Nephron progenitor cell (in vitro differentiated cells): ENCODE results near the gene SLC23A1.
"Not testable (repeated sequence)": the region's sequence is repeated elsewhere in the genome, so short reads cannot be mapped to it uniquely, and the experiment has no call there.

Experiments used
- DNase-seq: peaks from one replicate; pipeline ENCODE4 v3.0.0; 2021
- H3K27ac Mint-ChIP-seq: 2 replicates; pipeline ENCODE4 v1.8.0; 2021; ENCODE audit warnings: mild to moderate bottlenecking, moderate library complexity, mixed read lengths
- H3K27me3 Mint-ChIP-seq: 2 replicates; pipeline ENCODE4 v1.8.0; 2021; ENCODE audit warnings: mild to moderate bottlenecking, low read depth, mixed read lengths; ENCODE audit not compliant: poor library complexity
- H3K36me3 Mint-ChIP-seq: 2 replicates; pipeline ENCODE4 v1.8.0; 2021; ENCODE audit warnings: low read depth, mixed read lengths
- H3K4me1 Mint-ChIP-seq: 2 replicates; pipeline ENCODE4 v1.8.0; 2021; ENCODE audit warnings: mixed read lengths
- H3K4me3 Mint-ChIP-seq: 2 replicates; pipeline ENCODE4 v1.8.0; 2021; ENCODE audit warnings: mild to moderate bottlenecking, moderate library complexity, mixed read lengths
- H3K9me3 Mint-ChIP-seq: 2 replicates; pipeline ENCODE4 v1.8.0; 2021; ENCODE audit warnings: mild to moderate bottlenecking, moderate library complexity, mixed read lengths
- CTCF ChIP-seq: fragments of 200-600 bp; sonication (generic); IDR thresholded peaks from 2 replicates; pipeline ENCODE4 v1.5.0; 2021; ENCODE audit warnings: antibody characterized with exemption

Gene SLC23A1

GRCh38 chr5:139390639-139391569, 7.8 kb upstream of the SLC23A1 start:
- Mint-ChIP-seq H3K4me1 (peaks cover 19% of the 10 kb centered on the region), H3K4me3 (no peak overlapping the region), H3K27ac (no peak overlapping the region), H3K36me3 (no peaks in the 10 kb centered on the region), H3K27me3 (peaks cover 48% of the 10 kb centered on the region), H3K9me3 (no peaks in the 10 kb centered on the region)
- DNase-seq = no peak
- no peak for TF ChIP-seq CTCF

GRCh38 chr5:139389701-139390638, 6.9 kb upstream of the SLC23A1 start, which contains the start of gene MZB1:
Gene MZB1, minus strand, starts transcription at chr5:139389913. Its CDS starts 57 bp downstream, at chr5:139389856.
- no peaks in the 10 kb centered on the region for H3K36me3 Mint-ChIP-seq
- peaks cover 39% of the 10 kb centered on the region for H3K27me3 Mint-ChIP-seq
- no peak for TF ChIP-seq CTCF
- H3K4me3 Mint-ChIP-seq = no peak within 1 kb of the TSS
- no peak within 1 kb of the TSS for H3K27ac Mint-ChIP-seq
- no peaks in the 10 kb centered on the region for H3K9me3 Mint-ChIP-seq
- peaks cover 19% of the 10 kb centered on the region for H3K4me1 Mint-ChIP-seq
- DNase-seq = no peak

- H3K27me3 Mint-ChIP-seq = peaks cover 22% of the 10 kb centered on the region
- DNase-seq = no peak
- H3K4me3 Mint-ChIP-seq = no peak overlapping the region
- no peaks in the 10 kb centered on the region for H3K36me3 Mint-ChIP-seq
- peaks cover 19% of the 10 kb centered on the region for H3K4me1 Mint-ChIP-seq
- no peaks in the 10 kb centered on the region for H3K9me3 Mint-ChIP-seq
- TF ChIP-seq CTCF = no peak
- H3K27ac Mint-ChIP-seq = no peak overlapping the region
Observed at GRCh38 chr5:139388198-139388821, 5.2 kb upstream of the SLC23A1 start.

- peaks cover 16% of the 10 kb centered on the region for H3K27me3 Mint-ChIP-seq
- H3K9me3 Mint-ChIP-seq = no peaks in the 10 kb centered on the region
- no peak overlapping the region for H3K27ac Mint-ChIP-seq
- DNase-seq = no peak
- H3K4me1 Mint-ChIP-seq = peaks cover 19% of the 10 kb centered on the region
- TF ChIP-seq CTCF = no peak
- no peak overlapping the region for H3K4me3 Mint-ChIP-seq
- H3K36me3 Mint-ChIP-seq = no peaks in the 10 kb centered on the region
Observed at GRCh38 chr5:139387611-139388197, 4.6 kb upstream of the SLC23A1 start.

- not testable (repeated sequence) for H3K27ac Mint-ChIP-seq, DNase-seq, H3K4me3 Mint-ChIP-seq, H3K36me3 Mint-ChIP-seq, H3K9me3 Mint-ChIP-seq
- peaks cover 13% of the 10 kb centered on the region for H3K27me3 Mint-ChIP-seq
- H3K4me1 Mint-ChIP-seq = peaks cover 26% of the 10 kb centered on the region
Observed at GRCh38 chr5:139386956-139387355, 3.9 kb upstream of the SLC23A1 start.
